OCI-LY7 (cell line): ENCODE data around the gene KDM4D. TPM values are rescaled to one million over a fixed set of nuclear protein-coding genes. Genes with fewer than 3 reads are reported as not detected.

Experiments
- BruUV-seq: library from RNA; stranded (reverse); fragments of 400-500 nt; replicated peaks from 2 replicates; lab custom pipeline; 2021; lab: Mats Ljungman, UMichigan
- CTCF ChIA-PET: fragments of 300-600 bp; sonication (Branson Sonifier 250); formaldehyde crosslinking; loops from one replicate; lab custom pipeline; 2022; ENCODE audit warnings: antibody characterized with exemption; ENCODE audit not compliant: unreplicated experiment; lab: Charles Lee
- POLR2A ChIA-PET: fragments of 300-600 bp; sonication (Branson Sonifier 250); formaldehyde crosslinking; loops from one replicate; lab custom pipeline; 2022; ENCODE audit warnings: antibody characterized with exemption; lab: Charles Lee
- DNase-seq: peaks from one replicate; pipeline ENCODE4 v3.0.0-alpha.2; 2015; ENCODE audit warnings: low spot score
- H2AFZ ChIP-seq: fragments of 200-600 bp; sonication (generic), shearing (Covaris generic); 2 replicates; pipeline ENCODE4 v1.6.1; 2014; ENCODE audit warnings: mild to moderate bottlenecking, antibody characterized with exemption, low read length, moderate library complexity
- H3K27ac ChIP-seq: fragments of 200-600 bp; sonication (generic); 2 replicates; pipeline ENCODE4 v1.5.1; 2014; ENCODE audit warnings: mixed run types, low read depth, mild to moderate bottlenecking, moderate library complexity, low read length, inconsistent platforms; ENCODE audit not compliant: poor library complexity, severe bottlenecking
- H3K36me3 ChIP-seq: fragments of 200-600 bp; sonication (generic); 2 replicates; pipeline ENCODE4 v1.6.1; 2014; ENCODE audit warnings: mild to moderate bottlenecking, antibody characterized with exemption, low read length, moderate library complexity, mixed read lengths; ENCODE audit not compliant: insufficient read depth
- H3K4me1 ChIP-seq: fragments of 200-600 bp; sonication (generic); 2 replicates; pipeline ENCODE4 v1.5.1; 2014; ENCODE audit warnings: mild to moderate bottlenecking, low read length; ENCODE audit not compliant: insufficient read depth, poor library complexity, severe bottlenecking
- H3K4me2 ChIP-seq: fragments of 200-600 bp; sonication (generic); 2 replicates; pipeline ENCODE4 v1.6.1; 2014; ENCODE audit warnings: mild to moderate bottlenecking, low read length
- H3K4me3 ChIP-seq: fragments of 200-600 bp; sonication (generic); 2 replicates; pipeline ENCODE4 v1.5.1; 2014; ENCODE audit warnings: mild to moderate bottlenecking, low read depth, low read length; ENCODE audit not compliant: poor library complexity, severe bottlenecking
- H3K79me2 ChIP-seq: fragments of 200-600 bp; sonication (generic); 2 replicates; pipeline ENCODE4 v1.6.1; 2016; ENCODE audit warnings: low read depth, mild to moderate bottlenecking, low read length, moderate library complexity, mixed read lengths; ENCODE audit not compliant: insufficient read depth
- H3K9me2 ChIP-seq: fragments of 200-600 bp; sonication (generic); 2 replicates; pipeline ENCODE4 v1.6.1; 2016; ENCODE audit warnings: mild to moderate bottlenecking, low read length, mixed read lengths; ENCODE audit not compliant: insufficient read depth
- H3K9me3 ChIP-seq: fragments of 200-600 bp; sonication (generic); 2 replicates; pipeline ENCODE4 v1.6.1; 2014; ENCODE audit warnings: mild to moderate bottlenecking, mixed run types, low read length, mixed read lengths
- H4K20me1 ChIP-seq: fragments of 200-600 bp; sonication (generic); 2 replicates; pipeline ENCODE4 v1.6.1; 2014; ENCODE audit warnings: mild to moderate bottlenecking, antibody characterized with exemption, low read length, moderate library complexity, mixed read lengths; ENCODE audit not compliant: insufficient read depth
- CTCF ChIP-seq: fragments of 200-600 bp; sonication (generic); conservative IDR thresholded peaks from 2 replicates; pipeline ENCODE4 v1.5.1; 2014; ENCODE audit warnings: mild to moderate bottlenecking, antibody characterized with exemption, low read length, moderate library complexity, mixed read lengths
- EZH2phosphoT487 ChIP-seq: fragments of 200-600 bp; sonication (generic); IDR thresholded peaks from 2 replicates; pipeline ENCODE4 v1.6.1; 2018; ENCODE audit warnings: low read depth, borderline replicate concordance, mild to moderate bottlenecking, mixed run types, antibody characterized with exemption, low read length, moderate library complexity, mixed read lengths
- intact Hi-C: fragments of 100-400 bp; cut with micrococcal nuclease; formaldehyde crosslinking; loops from one replicate; pipeline ENCODE4 v1.10.0; 2022; ENCODE audit not compliant: unreplicated experiment
- total RNA-seq, 2 experiments: library from RNA; depleted of rRNA in 1 of 2; stranded (reverse); fragments of >200 nt in 1 of 2; shearing (Covaris generic) in 1 of 2; gene quantifications; 2 replicates each; pipeline ENCODE4 v1.2.3, GENCODE V29; 2014 to 2022

Gene KDM4D
- total RNA-seq, 2 experiments from 2014 or later = 1.0 to 1.6 TPM

GRCh38 chr11:95042239-95042638, 68.7 kb downstream of the KDM4D start:
- Histone ChIP-seq H3K4me3 (no peak overlapping the region), H3K4me2 (no peak overlapping the region), H3K9me3 (no peaks in the 10 kb centered on the region), H3K4me1 (no peaks in the 10 kb centered on the region), H2AFZ (no peak overlapping the region), H3K9me2 (no peaks in the 10 kb centered on the region), H3K36me3 (no peaks in the 10 kb centered on the region), H4K20me1 (no peaks in the 10 kb centered on the region), H3K27ac (no peak overlapping the region), H3K79me2 (no peaks in the 10 kb centered on the region)
- ChIA-PET POLR2A (no interaction called here), CTCF (no interaction called here)
- intact Hi-C loops = no loop called here
- TF ChIP-seq CTCF (no peak), EZH2phosphoT487 (no peak)
- DNase-seq = no peak
- no TSS peak for BruUV-seq

GRCh38 chr11:95042906-95043305, 69.4 kb downstream of the KDM4D start:
- Histone ChIP-seq H3K27ac (no peak overlapping the region), H2AFZ (no peak overlapping the region), H3K36me3 (no peaks in the 10 kb centered on the region), H3K4me1 (no peaks in the 10 kb centered on the region), H4K20me1 (no peaks in the 10 kb centered on the region), H3K79me2 (no peaks in the 10 kb centered on the region), H3K9me3 (no peaks in the 10 kb centered on the region), H3K4me2 (no peak overlapping the region), H3K4me3 (no peak overlapping the region), H3K9me2 (no peaks in the 10 kb centered on the region)
- TF ChIP-seq CTCF (no peak), EZH2phosphoT487 (no peak)
- ChIA-PET CTCF (interaction anchor here (0.6 kb wide), 1 partner anchor 111 kb away, joined by 5 read pairs; no protein-coding TSS in a partner anchor), POLR2A (interaction anchor here (0.6 kb wide), 1 partner anchor 58 kb away, joined by 3 read pairs; no protein-coding TSS in a partner anchor)
- BruUV-seq = no TSS peak
- DNase-seq = no peak
- intact Hi-C loops = no loop called here

GRCh38 chr11:95044010-95044409, 70.5 kb downstream of the KDM4D start:
- Histone ChIP-seq H3K27ac (no peak overlapping the region), H3K4me3 (no peak overlapping the region), H3K4me2 (no peak overlapping the region), H3K4me1 (no peaks in the 10 kb centered on the region), H3K79me2 (no peaks in the 10 kb centered on the region), H3K36me3 (no peaks in the 10 kb centered on the region), H4K20me1 (no peaks in the 10 kb centered on the region), H3K9me2 (no peaks in the 10 kb centered on the region), H2AFZ (no peak overlapping the region), H3K9me3 (no peaks in the 10 kb centered on the region)
- no TSS peak for BruUV-seq
- ChIA-PET POLR2A (interaction anchor here (0.6 kb wide), 1 partner anchor 373 kb away, joined by 4 read pairs; no protein-coding TSS in a partner anchor), CTCF (no interaction called here)
- TF ChIP-seq CTCF (no peak), EZH2phosphoT487 (no peak)
- no peak for DNase-seq
- intact Hi-C loops = no loop called here
